Measurements from ENCODE around the gene SASH3.

Gene SASH3

GRCh38 chrX:129818123-129818522 is 38.4 kb downstream of the SASH3 start:
- no peak for TF ChIP-seq CTCF (IDR thresholded peaks at IDR 0.05; ENCODE audit: unreplicated experiment in 3 of 3)

DNA sequence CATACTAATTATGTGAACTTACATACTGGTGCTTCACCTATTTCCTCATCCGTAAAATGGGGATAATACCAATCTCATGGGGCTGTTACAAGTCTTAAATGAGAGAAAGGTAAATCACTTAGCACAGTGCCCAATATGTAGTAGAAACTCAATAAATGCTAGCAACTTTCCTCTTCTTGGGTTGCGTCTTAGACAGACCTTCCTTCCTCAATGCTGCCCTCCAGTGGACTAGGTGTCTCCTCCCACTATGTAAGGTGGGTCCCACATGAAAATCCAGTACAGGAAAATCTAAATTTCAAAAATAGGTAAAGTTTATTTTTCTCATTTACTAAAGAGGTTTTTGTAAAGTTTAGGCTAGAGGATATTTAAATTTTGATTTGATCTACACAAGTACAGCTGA is 43.4 kb downstream of the SASH3 start:
- peaks cover 40% of the 10 kb centered on the region for H3K36me3 Mint-ChIP-seq (ENCODE audit: low read depth)
- no peak overlapping the region for H3K4me3 Mint-ChIP-seq
- no peak overlapping the region for H3K27ac Mint-ChIP-seq
- H3K27me3 Mint-ChIP-seq (ENCODE audit: low read depth), result no peaks in the 10 kb centered on the region
- TF ChIP-seq CTCF (IDR thresholded peaks at IDR 0.05; ENCODE audit: unreplicated experiment in 3 of 3), result peak; percentile 41 to 54 (median 47)
- no peaks in the 10 kb centered on the region for H3K9me3 Mint-ChIP-seq
- H3K4me1 Mint-ChIP-seq, result no peaks in the 10 kb centered on the region

More at GRCh38 chrX:129818123-129818522, 38.4 kb downstream of the SASH3 start:
- H3K27ac Mint-ChIP-seq, result no peak overlapping the region
- H3K27me3 Mint-ChIP-seq (ENCODE audit: low read depth), result no peaks in the 10 kb centered on the region
- no peak overlapping the region for H3K4me3 Mint-ChIP-seq
- no peaks in the 10 kb centered on the region for H3K4me1 Mint-ChIP-seq
- H3K36me3 Mint-ChIP-seq (ENCODE audit: low read depth), result peaks cover 39% of the 10 kb centered on the region
- peaks cover 7% of the 10 kb centered on the region for H3K9me3 Mint-ChIP-seq

DNA sequence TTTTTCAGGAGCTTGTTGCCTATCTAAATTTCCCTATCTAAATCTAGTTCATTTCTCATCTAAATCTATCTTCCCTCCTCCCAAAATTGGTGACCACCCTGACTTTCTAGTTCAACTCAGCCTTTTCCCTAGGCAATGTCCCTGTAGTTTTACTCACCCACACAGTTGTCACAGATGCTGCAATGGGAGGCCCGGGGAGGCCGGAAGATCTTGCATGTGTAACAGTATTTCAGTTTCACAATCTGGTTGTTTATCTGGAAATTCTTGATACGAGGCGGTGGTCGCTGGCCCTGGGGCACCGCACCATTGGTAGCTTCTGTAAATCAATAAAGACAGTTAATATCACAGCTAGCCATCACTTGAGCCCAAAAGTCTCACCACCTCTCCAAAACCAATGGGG is 43.8 kb downstream of the SASH3 start:
- Mint-ChIP-seq H3K36me3 (ENCODE audit: low read depth) (peaks cover 41% of the 10 kb centered on the region), H3K9me3 (peaks cover under 1% of the 10 kb centered on the region), H3K27ac (no peak overlapping the region), H3K4me1 (no peaks in the 10 kb centered on the region), H3K27me3 (ENCODE audit: low read depth) (no peaks in the 10 kb centered on the region), H3K4me3 (no peak overlapping the region)
- TF ChIP-seq CTCF (IDR thresholded peaks at IDR 0.05; ENCODE audit: unreplicated experiment in 3 of 3), result no peak

- no peaks in the 10 kb centered on the region for H3K27me3 Mint-ChIP-seq (ENCODE audit: low read depth)
- no peak overlapping the region for H3K4me3 Mint-ChIP-seq
- H3K27ac Mint-ChIP-seq, result no peak overlapping the region
- no peak for TF ChIP-seq CTCF (IDR thresholded peaks at IDR 0.05; ENCODE audit: unreplicated experiment in 3 of 3)
- no peaks in the 10 kb centered on the region for H3K4me1 Mint-ChIP-seq
- peaks cover 51% of the 10 kb centered on the region for H3K36me3 Mint-ChIP-seq (ENCODE audit: low read depth)
- H3K9me3 Mint-ChIP-seq, result peaks cover 4% of the 10 kb centered on the region
These were observed 44.9 kb downstream of the SASH3 start for GRCh38 chrX:129824620-129825019.

- peaks cover 7% of the 10 kb centered on the region for H3K4me1 Mint-ChIP-seq
- H3K27ac Mint-ChIP-seq, result peak overlapping the region in 2 of 3 experiments; percentile 35 to 87
- H3K36me3 Mint-ChIP-seq (ENCODE audit: low read depth), result peaks cover 54% of the 10 kb centered on the region
- peaks cover 4% of the 10 kb centered on the region for H3K9me3 Mint-ChIP-seq
- H3K4me3 Mint-ChIP-seq, result no peak overlapping the region
- TF ChIP-seq CTCF (IDR thresholded peaks at IDR 0.05; ENCODE audit: unreplicated experiment in 3 of 3), result no peak
- no peaks in the 10 kb centered on the region for H3K27me3 Mint-ChIP-seq (ENCODE audit: low read depth)
These were observed 46.2 kb downstream of the SASH3 start for GRCh38 chrX:129825746-129826505.

DNA sequence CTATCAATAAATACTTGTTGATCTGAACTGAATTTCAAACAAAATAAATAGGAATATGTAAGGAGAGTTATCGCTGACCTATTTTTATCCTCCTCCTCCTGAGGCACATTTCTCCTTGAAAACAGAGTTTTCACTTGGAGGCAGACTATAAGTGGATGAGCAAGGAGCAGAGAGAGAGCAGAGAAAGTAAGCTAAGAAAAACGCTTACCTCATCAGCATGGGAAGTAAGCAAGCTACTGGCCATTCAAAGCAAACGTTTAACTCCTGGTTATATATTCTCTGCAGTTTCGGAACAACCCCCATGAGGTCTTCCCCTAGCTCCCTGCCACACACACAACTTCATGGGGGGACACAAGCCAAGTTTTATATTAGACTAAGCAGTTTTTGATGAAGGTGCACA is 50.7 kb downstream of the SASH3 start:
- Mint-ChIP-seq H3K36me3 (ENCODE audit: low read depth) (peaks cover 47% of the 10 kb centered on the region), H3K4me1 (peaks cover 19% of the 10 kb centered on the region), H3K4me3 (no peak overlapping the region), H3K27me3 (ENCODE audit: low read depth) (no peaks in the 10 kb centered on the region), H3K9me3 (peaks cover 4% of the 10 kb centered on the region), H3K27ac (peak overlapping the region; percentile 58 to 86 (median 70))
- TF ChIP-seq CTCF (IDR thresholded peaks at IDR 0.05; ENCODE audit: unreplicated experiment in 3 of 3), result no peak
